ENCODE measurements around the gene UGT1A9. TPM values are rescaled to one million over a fixed set of nuclear protein-coding genes. Genes with fewer than 3 reads are reported as not detected.

The UGT1A9 gene
- polyA plus RNA-seq, 1 experiment = not detected

- POLR2A ChIA-PET = no interaction called here
- peaks cover 3% of the 10 kb centered on the region; the same call in 1 of the 2 replicates for H3K9me3 ChIP-seq (ENCODE audit: control insufficient read depth, insufficient read depth, low read length)
- TF ChIP-seq CTCF (IDR thresholded peaks at IDR 0.05; ENCODE audit: low read depth, low read length) = no peak
- peak; percentile 42 for DNase-seq (ENCODE audit: low read depth, low spot score)
- CTCF ChIA-PET = interaction anchor here (0.6 kb wide), 1 partner anchor 284 kb away, joined by 3 read pairs; no protein-coding TSS in a partner anchor
- H3K4me3 ChIP-seq (ENCODE audit: low read depth, low read length) = no peak overlapping the region
- H3K27ac ChIP-seq (ENCODE audit: low read depth, low read length) = peak overlapping the region; percentile 75
- H3K27me3 ChIP-seq (ENCODE audit: control insufficient read depth, insufficient read depth, low read length) = no peaks in the 10 kb centered on the region
Measured at GRCh38 chr2:233764264-233764663, 92.6 kb downstream of the UGT1A9 start.

DNA sequence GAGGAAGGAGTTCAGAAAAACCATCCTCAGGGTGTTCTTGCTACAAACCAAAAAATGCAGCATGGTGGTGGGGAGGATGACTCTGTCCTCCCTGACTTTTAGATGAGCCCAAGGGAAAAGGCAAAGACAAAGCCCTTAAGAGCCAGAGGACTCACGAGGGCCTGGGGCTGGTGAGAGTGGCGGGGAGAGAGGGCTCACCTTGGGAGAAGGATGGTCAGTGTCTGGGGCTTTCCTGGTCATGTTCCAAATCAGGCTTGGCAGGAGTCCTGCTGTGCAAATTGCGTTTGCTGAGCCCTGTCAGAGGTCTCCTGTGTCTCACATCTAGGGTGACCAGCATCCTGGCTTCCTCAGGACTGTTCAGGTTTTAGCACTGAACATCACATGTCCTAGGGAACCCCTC lies 93.1 kb downstream of the UGT1A9 start:
- no peaks in the 10 kb centered on the region for H3K27me3 ChIP-seq (ENCODE audit: control insufficient read depth, insufficient read depth, low read length)
- peak overlapping the region; percentile 75 for H3K27ac ChIP-seq (ENCODE audit: low read depth, low read length)
- H3K4me3 ChIP-seq (ENCODE audit: low read depth, low read length) = no peak overlapping the region
- H3K9me3 ChIP-seq (ENCODE audit: control insufficient read depth, insufficient read depth, low read length) = peaks cover 3% of the 10 kb centered on the region; the same call in 1 of the 2 replicates
- CTCF ChIA-PET = no interaction called here
- no peak for DNase-seq (ENCODE audit: low read depth, low spot score)
- no peak for TF ChIP-seq CTCF (IDR thresholded peaks at IDR 0.05; ENCODE audit: low read depth, low read length)
- POLR2A ChIA-PET = no interaction called here

GRCh38 chr2:233766416-233766815 lies 94.7 kb downstream of the UGT1A9 start:
- CTCF ChIA-PET = no interaction called here
- Histone ChIP-seq H3K27me3 (ENCODE audit: control insufficient read depth, insufficient read depth, low read length) (no peaks in the 10 kb centered on the region), H3K9me3 (ENCODE audit: control insufficient read depth, insufficient read depth, low read length) (peaks cover 3% of the 10 kb centered on the region; the same call in 1 of the 2 replicates), H3K27ac (ENCODE audit: low read depth, low read length) (no peak overlapping the region), H3K4me3 (ENCODE audit: low read depth, low read length) (no peak overlapping the region)
- POLR2A ChIA-PET = no interaction called here
- no peak for TF ChIP-seq CTCF (IDR thresholded peaks at IDR 0.05; ENCODE audit: low read depth, low read length)
- no peak for DNase-seq (ENCODE audit: low read depth, low spot score)

DNA sequence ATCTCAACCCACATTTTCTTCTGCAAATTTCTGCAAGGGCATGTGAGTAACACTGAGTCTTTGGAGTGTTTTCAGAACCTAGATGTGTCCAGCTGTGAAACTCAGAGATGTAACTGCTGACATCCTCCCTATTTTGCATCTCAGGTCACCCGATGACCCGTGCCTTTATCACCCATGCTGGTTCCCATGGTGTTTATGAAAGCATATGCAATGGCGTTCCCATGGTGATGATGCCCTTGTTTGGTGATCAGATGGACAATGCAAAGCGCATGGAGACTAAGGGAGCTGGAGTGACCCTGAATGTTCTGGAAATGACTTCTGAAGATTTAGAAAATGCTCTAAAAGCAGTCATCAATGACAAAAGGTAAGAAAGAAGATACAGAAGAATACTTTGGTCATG lies 96.4 kb downstream of the UGT1A9 start:
- Histone ChIP-seq H3K9me3 (ENCODE audit: control insufficient read depth, insufficient read depth, low read length) (peaks cover 3% of the 10 kb centered on the region; the same call in 1 of the 2 replicates), H3K27me3 (ENCODE audit: control insufficient read depth, insufficient read depth, low read length) (no peaks in the 10 kb centered on the region), H3K27ac (ENCODE audit: low read depth, low read length) (no peak overlapping the region), H3K4me3 (ENCODE audit: low read depth, low read length) (no peak overlapping the region)
- no peak for TF ChIP-seq CTCF (IDR thresholded peaks at IDR 0.05; ENCODE audit: low read depth, low read length)
- DNase-seq (ENCODE audit: low read depth, low spot score) = no peak
- POLR2A ChIA-PET = no interaction called here
- CTCF ChIA-PET = no interaction called here

GRCh38 chr2:233769260-233769659 lies 97.6 kb downstream of the UGT1A9 start:
- POLR2A ChIA-PET = no interaction called here
- TF ChIP-seq CTCF (IDR thresholded peaks at IDR 0.05; ENCODE audit: low read depth, low read length) = no peak
- no peak overlapping the region for H3K27ac ChIP-seq (ENCODE audit: low read depth, low read length)
- no peaks in the 10 kb centered on the region for H3K27me3 ChIP-seq (ENCODE audit: control insufficient read depth, insufficient read depth, low read length)
- H3K4me3 ChIP-seq (ENCODE audit: low read depth, low read length) = no peak overlapping the region
- H3K9me3 ChIP-seq (ENCODE audit: control insufficient read depth, insufficient read depth, low read length) = peaks cover 3% of the 10 kb centered on the region; the same call in 1 of the 2 replicates
- no peak for DNase-seq (ENCODE audit: low read depth, low spot score)
- CTCF ChIA-PET = no interaction called here

Measured in AG04450 (cell line).